ENCODE results near the gene AMFR.

AMFR gene

DNA sequence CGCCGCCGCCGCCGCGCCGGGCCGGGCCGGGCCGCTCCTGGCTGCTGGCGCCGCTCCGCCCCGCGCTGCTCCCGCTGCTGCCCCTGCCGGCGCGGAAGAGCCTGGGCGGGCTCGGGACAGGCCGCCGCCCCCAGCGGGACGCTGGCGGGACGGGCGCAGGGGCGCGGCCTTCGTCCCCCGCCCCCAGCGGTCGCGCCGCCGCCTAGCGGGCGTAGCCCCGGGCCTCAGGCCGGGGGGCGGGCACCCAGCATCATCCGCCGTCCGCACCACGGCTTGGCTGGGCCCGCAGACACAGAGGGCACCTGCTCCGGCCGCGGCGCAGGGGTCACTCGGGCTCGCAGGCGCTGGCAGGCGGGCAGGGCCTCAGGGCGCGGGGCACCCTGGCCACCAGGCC, at the start of gene AMFR:
Gene AMFR, minus strand, starts transcription at position 107 of the 394 bp plus-strand sequence. CDS start 218 bp downstream, outside the sequence.
- DNase-seq: peak; percentile 78

GRCh38 chr16:56470666-56471065, 45.3 kb upstream of the AMFR start:
- DNase-seq: no peak

DNA sequence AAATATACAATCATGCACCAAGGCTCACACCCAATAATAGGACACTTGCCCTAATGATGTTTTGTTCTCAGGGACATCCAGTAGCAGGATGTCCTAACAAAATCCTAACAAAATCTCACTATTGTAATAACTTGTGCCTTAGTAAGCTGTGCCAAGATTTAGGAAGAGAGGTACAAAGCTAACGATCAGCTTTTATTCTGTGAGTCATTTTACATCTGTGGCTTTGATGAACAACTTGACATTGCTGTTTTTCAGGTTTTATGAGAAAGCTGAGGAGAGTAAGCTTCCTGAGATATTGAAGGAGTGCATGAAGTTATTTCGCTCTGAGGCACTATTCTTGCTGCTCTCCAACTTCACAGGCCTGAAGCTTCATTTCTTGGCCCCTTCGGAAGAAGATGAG, 44.9 kb upstream of the AMFR start:
- DNase-seq: no peak

- DNase-seq: no peak
Measured at GRCh38 chr16:56469748-56470147, 44.4 kb upstream of the AMFR start.

DNA sequence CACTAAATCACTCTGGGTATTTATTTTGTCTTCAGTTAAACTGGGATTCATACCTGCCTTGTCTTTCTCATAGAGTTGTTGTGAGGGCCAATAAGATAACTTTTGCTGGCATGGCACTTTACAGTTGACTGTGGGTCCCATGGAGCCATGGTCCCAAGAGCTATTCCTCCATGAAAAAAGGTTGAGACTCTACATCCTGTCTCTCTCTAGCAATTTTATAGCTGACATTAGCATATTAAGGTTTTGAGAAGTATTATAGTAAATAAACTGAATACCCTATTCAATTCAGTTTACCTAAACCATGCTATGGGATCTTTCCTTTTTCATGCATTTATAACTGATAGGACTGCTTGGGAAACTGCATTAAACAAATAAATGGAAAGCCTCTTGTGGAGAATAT, 43.5 kb upstream of the AMFR start:
- no peak for DNase-seq

GRCh38 chr16:56466344-56466743, 41.0 kb upstream of the AMFR start:
- DNase-seq: no peak

GRCh38 chr16:56463153-56463552, 37.8 kb upstream of the AMFR start:
- no peak for DNase-seq

DNA sequence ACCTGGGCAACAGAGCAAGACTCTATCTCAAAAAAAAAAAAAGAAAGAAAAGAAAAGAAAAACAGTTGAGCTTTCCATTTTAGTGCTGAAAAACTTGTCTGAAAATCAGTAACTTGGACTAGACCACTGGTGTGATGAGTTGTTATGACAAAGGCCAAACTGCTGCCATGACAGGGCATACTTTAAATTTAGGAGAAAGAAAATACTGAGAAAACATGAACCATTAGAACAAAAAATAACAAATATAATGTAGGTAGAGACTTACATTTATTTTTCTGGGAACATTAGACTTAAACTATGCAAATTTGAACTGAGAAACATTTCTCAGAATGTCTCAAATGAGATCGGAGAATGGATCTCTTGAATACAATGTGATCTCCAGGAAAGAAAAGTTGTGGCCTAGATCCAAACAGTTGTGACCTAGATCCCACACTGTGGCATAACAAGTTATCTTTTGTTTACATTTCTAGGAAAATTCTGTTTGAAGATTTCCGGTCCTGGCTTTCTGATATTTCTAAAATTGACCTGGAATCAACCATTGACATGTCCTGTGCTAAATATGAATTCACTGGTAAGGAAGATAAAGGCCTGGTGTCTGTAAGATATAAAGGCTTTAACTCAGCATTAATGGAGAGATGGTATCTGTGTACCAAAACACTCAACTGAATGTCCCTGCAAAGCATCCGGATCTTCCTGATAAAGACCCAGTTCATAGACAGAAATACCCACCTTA, 36.9 kb upstream of the AMFR start:
- DNase-seq: no peak

DNA sequence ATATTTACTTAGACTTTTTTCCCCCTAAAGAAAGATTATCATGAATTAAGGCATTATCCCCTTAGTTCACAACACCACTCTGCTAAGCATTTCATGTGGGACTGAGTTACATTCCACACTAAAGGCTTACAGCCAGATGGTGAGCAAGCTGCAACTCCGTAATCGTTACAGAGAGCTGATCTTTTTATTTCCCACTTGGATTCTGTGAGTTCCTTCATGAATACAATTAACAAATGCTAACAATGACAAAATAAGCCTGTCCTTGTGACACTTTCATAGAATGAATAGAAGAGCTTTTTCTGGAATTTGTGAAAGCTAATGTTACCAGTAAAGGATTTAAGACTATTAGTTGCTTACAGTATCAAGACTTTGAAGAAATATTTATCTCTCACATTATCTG, 34.8 kb upstream of the AMFR start:
- no peak for DNase-seq

DNA sequence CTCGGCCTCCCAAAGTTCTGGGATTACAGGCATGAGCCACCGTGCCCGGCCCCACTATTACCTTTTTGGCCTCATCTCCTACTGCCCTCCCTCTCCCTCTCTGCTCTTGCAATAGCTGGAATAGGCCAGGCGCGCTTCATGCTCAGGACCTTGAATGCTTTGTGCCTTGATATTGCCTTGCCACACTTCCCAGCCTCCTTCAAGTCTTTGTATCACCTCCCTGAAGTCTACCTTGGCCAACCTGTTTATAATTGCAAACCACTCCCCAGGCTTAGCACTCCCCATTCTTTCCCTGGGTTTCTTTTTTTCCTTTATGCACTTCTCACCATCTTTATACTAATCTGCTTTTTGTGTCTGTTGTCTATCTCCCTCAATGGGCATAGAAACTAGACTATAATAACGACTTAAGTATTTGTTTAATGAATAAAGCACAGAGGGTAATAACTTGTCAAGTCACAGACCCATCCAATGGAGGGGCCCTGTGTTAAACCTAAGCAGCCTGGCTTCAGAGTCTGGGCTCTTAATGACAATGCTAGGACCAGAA, 32.7 kb upstream of the AMFR start:
- no peak for DNase-seq

GRCh38 chr16:56451753-56452689, 26.7 kb upstream of the AMFR start:
- peak; percentile 6 for DNase-seq

DNA sequence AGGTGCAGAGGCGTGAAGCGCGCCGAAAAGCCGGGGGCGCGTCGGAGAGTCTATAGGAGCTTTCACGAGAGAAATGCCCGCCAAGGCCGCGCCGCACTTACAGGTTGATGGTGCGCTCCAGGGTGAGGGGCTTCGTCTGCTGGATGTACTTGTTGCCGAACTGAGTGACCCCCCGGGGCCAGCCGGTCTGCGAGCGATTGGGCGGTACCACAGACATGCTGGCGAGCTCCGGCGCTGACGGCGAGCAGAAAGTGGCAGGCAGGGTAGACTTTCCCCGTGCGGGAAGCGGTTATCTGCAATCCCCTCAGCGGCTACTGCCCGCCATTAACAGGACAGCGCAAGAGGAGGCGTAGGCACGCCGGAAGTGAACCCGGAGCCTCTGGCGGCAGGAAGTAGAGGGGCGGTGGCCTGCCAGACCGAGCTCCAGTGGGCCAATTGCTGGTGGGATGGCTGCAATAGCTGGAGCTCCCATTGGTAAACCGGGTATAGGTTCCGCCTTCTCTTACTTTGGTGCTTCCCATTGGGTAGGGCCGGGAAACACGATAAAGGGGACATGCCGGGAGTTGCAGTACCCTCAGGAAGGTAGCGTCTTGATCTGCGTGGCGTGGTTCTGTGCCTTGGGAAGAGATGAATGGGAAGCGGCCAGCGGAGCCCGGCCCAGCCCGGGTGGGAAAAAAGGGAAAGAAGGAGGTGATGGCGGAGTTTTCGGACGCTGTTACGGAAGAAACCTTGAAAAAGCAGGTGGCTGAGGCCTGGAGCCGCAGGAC, 25.8 kb upstream of the AMFR start, which contains the start of the genes NUDT21 and OGFOD1:
Gene NUDT21, minus strand, starts transcription at position 347 of the 767 bp plus-strand sequence. Its CDS starts 130 bp downstream, at position 217.
Gene OGFOD1, plus strand, starts transcription at position 569 of the 767 bp plus-strand sequence. Its CDS starts 59 bp downstream, at position 628.
- peak; percentile 91 for DNase-seq

- no peak for DNase-seq
Measured at GRCh38 chr16:56450275-56450985, 25.1 kb upstream of the AMFR start.

- no peak for DNase-seq
Measured at GRCh38 chr16:56448005-56448404, 22.7 kb upstream of the AMFR start.

DNA sequence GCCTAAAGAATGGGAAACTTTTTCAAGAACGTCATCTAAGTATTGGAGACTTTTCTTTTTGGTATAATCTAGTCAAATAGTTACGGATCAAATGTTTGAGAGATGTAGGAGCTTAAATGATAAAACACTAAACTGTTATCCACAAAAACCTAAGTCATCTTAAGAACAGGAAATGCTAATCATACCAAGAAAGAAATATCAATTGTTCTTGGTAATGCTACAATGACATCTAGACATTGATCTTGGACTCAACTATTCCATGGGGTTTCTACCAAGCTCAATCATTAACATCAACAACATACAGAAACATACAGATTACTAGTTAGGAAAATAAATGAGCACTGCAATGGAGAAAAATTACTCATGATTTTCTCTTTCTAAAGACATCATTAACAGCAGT, 21.9 kb upstream of the AMFR start:
- DNase-seq: no peak

GRCh38 chr16:56438038-56438437, 12.7 kb upstream of the AMFR start:
- no peak for DNase-seq

GRCh38 chr16:56436258-56436657, 10.9 kb upstream of the AMFR start:
- no peak for DNase-seq

GRCh38 chr16:56428091-56428490, 2.7 kb upstream of the AMFR start:
- no peak for DNase-seq

DNA sequence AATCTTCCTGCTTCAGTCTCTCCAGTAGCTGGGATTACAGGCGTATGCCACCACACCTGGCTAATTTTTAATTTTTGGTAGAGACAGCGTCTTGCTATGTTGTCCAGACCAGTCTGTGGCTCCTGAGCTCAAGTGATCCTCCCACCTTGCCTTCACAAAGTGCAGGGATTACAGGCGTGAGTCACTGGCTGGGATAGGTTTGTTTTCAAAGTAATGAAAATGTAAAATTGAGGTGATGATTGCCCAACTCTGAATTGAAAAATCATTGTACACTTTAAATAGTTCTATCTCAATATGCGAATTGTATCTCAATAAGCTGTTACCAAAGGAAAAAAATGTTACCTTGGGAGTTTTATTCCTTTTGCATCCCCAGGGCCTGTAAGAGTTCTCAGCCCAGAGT, 1.2 kb upstream of the AMFR start:
- DNase-seq: no peak

DNA sequence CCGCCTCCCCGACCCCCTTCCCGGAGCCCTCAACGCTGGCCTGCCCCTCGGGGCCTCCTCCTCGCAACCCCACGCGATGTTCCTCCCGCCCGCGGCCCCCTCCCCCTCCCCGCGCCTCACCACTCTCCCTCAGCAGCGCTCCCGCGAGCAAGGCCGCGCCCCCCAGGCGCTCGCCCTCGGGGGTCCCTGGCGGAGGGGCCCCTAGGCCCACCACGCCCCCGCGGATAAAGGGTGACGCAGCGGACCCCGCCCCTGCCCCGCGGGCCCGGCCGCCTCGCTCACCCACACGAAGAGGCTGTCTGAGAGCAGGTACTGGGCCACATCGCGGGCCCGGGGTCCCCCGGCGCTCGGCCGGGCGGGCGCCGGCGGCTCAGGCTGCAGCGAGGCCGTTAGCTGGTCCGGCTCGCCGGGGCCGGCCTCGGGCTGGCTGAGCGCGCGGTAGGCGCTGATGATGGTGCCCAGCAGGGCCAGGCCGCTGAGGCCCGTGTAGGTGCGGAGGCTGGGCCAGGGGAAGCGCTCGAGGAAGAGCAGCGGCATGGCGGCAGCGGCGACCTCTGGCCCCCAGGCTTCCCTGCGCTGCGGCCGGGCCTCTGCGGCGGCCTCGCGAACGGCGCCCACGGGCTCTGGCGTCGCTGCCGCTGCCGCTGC, 430 bp downstream of the AMFR start:
- peak; percentile 39 for DNase-seq

- DNase-seq: no peak
Measured at GRCh38 chr16:56424404-56424764, 961 bp downstream of the AMFR start.
